ENCODE data around the gene RIC3.

RIC3 gene

DNA sequence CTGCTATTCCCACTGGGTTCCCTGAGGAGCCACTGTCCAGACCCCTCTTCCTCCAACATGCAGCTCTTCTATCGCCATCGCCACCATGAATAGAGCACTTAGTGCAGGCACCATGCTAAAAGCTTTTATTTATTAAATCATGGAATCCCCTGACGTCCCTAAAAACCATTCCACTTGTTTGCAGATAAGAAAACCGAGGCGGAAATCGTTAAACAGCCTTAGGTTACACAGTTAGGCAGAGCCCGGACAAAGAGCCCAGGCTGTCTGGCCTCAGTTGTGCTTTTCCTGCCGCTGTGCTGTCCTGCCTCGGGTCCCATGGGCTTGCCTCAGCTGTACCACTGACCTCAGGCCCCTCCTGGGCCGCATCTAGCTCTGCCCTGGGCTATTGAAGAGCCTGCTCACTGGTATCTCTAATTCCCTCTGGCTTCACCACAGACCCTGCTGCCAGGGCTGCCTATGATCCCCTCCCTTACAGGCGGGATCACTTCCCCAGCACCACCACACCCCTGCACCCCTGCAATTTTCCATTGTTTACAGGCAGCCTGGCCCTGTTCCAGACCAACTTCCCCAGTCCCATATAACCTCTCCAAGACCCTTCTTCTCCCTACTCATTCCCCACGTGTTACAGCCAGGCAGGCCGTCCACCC is 100.8 kb downstream of the RIC3 start:
- DNase-seq (ENCODE audit: low read depth in 2 of 3, low spot score in 2 of 3) = no peak

DNA sequence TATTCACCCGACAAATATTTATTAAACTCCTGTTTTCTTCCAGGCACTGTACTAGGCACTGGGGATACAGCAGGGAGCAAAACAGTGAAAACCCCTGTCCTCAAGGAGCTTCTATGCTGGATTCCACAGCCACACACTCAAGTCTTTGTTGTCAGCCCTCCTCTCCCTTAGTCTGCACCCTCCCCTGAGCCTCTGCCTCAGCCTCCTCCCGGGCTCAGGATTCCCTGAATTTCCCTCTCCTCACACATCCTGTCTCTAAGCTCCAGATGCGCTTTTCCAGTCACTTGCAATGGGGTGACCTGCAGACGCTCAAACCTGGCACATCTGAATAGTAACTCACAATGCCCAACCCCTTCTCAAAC is 101.3 kb downstream of the RIC3 start:
- no peak for DNase-seq (ENCODE audit: low read depth in 2 of 3, low spot score in 2 of 3)

DNA sequence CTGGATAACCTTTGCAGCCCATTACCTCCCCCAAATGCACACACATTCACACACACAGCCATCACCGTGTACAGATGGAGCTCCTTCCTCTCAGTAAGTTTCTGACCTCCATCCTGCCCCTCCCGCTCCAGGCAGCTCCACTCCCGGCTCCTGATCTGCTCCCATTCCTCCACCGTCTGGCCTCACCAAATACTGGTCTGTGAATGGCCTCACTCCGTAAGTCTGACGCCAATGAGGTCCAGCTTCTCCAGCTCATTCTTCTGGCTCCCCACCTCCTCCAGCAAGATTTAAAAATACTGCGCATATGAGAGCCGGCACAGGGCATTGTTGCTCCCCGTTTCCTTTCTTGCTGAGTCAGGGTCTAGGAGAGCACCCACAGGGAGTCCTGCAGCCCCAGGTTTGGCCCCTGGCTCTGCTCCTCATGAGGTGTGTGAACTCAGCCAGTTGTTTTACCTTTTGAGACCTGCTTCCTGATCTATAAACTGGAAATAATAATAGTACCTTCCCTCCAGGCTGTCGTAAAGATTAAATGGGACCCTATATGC is 101.8 kb downstream of the RIC3 start:
- no peak for DNase-seq (ENCODE audit: low read depth in 2 of 3, low spot score in 2 of 3)

DNA sequence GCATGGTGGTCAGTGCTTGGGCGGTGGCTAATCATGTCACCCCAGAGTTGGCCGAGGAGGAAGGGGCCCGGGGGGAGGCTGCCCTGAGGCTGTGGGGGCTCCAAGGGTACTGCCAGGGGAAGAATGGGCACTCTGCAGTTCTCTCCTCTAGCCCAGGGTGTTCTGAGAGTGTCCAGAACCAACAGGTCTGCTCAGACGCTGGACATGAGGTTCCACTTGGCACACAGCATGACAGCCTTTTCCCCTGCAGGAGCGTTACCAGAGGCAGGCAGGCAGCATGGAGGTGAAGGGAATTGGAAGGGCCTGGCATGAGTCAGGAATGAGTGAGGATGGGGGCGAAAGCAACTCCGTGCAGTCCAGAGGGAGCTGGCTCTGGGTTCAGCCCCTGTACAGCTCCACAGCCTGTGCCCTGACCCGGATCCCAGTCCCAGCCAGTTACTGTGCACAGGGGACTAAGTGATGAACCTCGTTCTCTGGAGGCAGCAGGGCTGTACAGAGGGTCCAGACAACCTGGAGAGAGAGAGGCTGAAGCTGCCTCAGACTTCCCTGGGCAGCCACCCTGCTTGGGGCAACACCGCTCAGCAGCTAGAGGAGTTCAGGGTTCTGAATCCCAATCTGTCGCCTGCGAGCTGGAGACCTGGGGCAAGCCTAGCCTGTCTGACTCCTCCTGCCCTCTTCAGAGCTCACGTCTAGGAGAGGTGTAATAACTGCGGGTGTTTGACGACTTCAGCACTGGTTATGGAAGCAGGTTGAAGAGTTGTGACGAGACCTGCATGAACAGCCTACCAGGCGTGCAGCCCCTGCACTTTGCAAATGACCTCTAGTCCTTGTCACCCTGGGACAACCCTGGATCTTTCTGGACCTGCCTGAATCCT is 102.6 kb downstream of the RIC3 start:
- DNase-seq (ENCODE audit: low read depth in 2 of 3, low spot score in 2 of 3) = no peak

DNA sequence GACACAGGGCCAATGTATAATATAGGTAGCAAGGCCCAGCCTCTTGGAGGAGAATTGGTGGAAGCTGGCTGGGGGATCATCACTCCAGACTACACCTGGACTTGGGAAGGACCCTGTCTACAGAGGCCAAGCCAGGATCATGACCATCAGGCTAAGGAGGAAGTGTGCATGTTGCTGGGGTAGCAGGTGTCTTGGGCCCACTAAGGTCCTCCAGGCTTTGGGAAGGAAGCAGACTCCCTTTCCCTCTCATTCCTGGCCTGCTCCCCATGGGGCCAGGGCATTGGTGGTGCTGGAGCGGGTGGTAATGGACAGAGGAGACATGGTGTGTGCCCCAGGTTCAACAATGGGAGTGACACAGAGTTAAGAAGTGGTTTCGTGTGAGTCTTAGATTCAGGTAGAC is 103.8 kb downstream of the RIC3 start:
- DNase-seq (ENCODE audit: low read depth in 2 of 3, low spot score in 2 of 3) = no peak

DNA sequence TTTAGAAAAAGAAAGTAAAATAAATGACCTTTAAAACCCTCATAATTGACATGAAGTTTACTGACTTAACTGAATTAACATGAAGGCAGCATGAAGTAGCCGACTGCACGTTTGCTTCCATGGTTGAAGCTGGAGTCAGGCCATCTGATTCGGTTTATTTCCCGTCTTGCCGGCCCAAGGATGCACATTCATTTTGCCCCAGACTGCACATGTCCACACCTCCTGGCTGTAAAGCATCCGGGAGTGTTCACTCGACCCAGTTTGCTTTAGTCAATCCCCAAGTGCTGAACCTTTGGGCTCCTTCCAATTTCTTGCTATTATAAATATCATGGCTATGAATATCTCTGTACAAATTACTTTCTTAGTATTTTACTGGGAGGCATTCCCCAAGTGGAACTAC is 105.5 kb downstream of the RIC3 start:
- DNase-seq (ENCODE audit: low read depth in 2 of 3, low spot score in 2 of 3) = no peak

DNA sequence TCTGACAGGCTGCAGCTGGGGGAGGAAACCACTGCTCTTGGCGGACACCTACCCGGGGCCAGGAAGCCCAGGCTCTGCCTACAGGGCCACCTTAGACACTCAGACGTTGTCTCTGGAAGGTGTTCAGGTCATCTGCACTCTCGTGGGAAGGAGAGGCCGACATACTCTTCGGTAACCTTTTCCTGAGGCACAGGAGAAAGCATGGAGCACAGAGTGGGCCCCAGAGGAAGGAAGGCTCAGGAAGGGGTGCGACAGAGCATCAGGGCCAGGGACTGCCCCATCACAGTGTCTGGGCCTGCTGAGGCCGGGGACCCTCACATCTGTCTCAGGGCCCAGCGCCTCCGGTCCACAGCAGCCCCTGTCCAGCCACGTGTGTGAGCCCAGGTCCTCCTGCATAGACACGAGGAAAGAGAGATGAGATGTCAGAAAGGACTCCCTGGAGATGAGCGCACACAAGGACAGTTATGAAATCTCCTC is 106.0 kb downstream of the RIC3 start:
- DNase-seq (ENCODE audit: low read depth in 2 of 3, low spot score in 2 of 3) = no peak

DNA sequence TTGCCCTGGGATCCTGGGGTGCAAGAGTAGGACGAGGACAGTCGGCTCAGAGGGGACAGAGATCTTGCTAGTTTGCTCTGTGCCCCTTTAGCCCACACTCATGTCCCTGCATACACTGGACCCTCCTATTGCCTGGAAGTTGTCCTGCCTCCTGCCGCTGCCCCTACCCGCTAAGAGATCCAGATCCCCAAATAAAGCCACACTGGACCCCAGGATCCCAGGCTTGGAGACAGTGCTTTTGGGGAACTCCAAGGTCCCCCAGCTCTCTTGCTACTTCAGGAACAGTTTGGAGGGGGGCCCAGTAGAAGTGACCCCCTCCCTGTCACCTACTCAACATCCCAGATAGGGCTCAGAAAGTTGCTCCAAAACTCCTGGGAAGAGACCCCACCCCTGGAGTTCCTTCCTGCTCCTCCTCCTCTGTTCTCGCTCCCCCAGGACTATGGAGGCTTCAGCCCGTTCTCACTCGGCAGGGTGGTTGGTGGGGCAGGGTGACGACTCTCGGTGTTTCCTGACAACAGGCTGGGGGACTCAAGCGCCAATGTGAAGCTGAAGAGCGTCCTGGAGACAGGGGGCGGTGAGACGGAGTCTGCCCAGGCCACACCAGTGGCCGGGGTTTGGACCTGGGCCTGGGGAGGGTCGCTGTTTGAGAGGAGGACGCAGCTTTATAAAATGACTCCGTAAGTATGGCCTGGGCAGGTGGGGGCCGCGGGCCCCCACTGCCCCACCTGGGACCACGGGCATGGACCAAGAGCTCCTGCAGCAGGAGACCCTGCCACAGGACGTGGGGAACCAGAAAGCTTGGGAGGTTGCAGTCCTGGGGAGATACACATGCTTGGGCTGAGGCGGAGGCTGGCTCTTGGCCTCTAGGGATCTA is 107.0 kb downstream of the RIC3 start:
- DNase-seq (ENCODE audit: low read depth in 2 of 3, low spot score in 2 of 3) = no peak

DNA sequence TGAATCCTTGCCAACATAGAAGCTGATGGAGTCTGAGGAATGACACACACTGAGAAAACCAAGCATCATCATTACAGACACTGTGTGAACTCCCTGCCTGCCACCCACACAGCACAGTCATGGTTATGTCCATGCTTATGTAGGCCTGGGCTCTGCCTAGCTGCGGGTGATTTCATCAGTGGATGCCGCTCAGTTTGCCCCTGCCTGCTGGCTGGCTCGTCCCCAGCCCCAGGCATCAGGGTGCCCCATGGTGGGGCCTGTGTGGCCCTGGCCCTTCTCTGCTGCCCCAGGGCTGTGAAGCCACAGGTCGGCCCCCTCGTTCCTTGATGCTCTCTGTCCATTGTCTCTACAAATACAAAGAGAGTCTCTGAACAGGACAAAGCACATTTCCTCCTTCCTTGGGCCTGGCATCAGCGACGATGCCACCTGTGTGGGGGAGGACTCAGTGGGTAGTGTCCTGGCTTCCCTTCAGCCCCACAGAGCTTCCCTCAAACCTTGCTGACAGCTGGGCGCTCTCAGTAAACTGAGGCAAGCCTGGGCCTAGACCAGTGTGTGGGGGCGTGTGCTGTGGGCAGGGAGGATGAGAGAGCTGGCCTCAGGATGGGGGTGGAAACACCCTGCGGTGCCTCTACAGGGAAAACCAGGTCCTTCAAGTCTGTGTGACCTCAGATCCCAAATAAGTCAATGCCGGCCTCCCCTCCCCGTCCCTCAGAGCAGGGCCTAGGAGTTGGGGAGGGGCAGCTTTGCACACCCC is 107.8 kb downstream of the RIC3 start:
- DNase-seq (ENCODE audit: low read depth in 2 of 3, low spot score in 2 of 3) = no peak

DNA sequence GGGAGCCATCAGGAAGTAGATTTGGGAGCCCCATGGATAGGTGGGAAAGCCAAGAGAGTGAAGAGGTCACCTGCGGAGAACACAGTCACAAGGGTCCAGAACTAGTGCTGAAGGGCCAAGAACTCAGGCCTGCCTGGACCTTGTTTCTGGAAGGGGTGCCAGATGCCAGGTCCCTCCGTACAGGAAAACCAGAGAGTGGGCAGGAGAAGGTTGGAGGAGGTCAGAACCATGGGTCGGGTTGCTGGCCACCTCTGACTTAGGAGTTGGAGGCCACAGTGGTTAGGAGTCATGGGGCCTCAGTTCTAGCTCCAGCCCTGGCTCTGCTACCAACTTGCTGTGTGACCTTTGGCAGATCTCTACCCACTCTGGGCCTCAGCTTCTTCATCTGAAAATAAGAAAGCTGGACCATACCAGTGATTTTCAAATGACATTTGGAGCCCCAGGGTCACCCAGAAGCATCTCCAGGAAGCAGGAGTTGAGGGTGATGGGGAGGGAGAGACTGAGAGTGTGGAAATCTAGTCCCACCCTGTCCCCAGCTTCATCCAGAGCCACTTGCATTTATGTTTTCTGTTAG is 108.6 kb downstream of the RIC3 start:
- no peak for DNase-seq (ENCODE audit: low read depth in 2 of 3, low spot score in 2 of 3)

DNA sequence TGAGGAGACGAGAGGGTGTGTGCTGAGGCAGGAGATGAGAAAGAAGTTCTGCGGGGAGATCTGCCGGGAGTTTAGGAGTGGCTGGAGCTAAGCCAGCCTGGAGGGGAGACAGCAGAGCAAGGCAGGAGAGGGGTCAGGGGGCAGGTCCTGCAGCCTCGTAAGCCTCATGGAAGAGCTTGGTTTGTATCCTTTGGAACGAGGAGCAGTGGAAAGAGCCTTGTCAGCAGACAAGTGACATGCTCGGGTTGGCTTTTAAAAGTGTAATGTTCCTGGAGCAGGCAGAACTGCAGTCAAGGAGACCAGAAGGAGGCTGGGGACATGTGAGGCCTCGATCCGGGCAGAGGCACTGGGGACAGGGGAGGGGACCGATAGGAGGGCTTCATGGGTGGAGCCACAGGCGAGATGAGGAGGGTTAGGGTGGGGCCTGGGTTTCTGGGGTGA is 109.2 kb downstream of the RIC3 start:
- DNase-seq (ENCODE audit: low read depth in 2 of 3, low spot score in 2 of 3) = no peak

DNA sequence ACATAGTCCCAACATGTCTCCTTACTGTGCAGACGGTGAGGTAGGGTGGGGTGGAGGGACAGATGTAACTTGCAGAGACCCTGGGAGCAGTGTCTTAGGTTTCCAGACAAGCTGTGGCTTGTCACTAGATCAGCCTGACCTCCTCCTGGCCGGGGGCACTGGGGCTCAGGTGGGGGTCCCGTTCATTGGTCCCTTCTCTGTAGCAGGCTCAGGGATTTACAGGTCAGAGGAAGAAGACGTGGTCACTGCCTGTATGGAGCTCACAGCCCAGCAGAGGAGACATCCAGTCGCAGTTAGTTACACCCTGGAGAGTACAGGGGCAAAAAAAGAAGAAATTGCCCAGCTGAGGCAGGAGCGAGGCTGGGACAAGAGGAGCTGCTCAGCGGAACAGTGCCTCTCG is 109.8 kb downstream of the RIC3 start:
- no peak for DNase-seq (ENCODE audit: low read depth in 2 of 3, low spot score in 2 of 3)

DNA sequence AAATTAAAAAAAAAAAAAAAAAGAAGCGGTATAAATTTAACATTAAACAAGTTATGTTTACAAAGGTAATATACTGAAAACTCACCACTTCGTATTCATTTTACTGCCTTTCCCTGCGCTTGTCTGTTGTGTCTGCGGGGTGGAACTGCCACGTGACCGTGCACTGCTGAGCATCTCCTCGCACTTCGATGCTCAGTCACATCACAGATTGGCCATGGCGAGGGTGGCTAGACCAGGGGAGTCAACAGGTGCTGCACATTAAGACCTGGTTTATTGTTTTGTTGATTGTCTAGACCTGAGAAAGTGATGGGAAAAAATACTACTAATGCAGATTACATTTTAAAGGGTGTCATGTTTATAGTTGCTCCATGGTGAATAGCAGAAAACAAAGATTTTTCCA is 110.6 kb downstream of the RIC3 start:
- DNase-seq (ENCODE audit: low read depth in 2 of 3, low spot score in 2 of 3) = no peak

DNA sequence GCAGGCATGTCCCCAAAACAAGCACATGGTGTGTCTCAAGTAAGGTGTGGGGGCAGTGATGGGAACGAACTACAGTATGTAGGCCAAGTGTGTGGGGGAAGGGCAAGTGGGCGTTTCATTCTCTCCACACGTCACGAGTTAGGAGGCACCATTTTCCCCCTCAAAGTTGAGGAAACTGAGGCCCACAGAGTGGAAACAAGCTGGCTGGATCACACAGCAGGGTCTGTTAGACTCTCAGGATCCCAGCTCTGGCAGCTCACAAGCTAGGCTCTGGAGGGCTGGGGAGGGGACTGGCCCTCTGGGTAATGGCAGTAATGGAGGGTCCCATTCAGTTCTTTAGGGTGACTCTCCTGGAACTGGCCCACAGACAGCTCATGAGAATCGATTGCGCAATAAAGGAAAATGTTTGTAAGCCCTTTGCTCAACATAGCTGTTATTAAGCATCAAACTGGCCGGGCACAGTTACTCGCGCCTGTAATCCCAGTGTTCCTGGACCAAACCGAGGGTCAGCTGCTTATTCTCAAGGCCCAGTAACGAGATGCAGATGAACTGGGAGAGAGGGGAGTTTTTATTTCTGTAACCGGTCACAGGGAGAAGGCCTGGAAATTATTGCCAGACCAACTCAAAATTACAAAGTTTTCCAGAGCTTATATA is 111.9 kb downstream of the RIC3 start:
- no peak for DNase-seq (ENCODE audit: low read depth in 2 of 3, low spot score in 2 of 3)

Data from activated CD8-positive, alpha-beta memory T cell treated with anti-CD3 and anti-CD28 coated beads for 48 hours (primary cell).